HG02759 (cell line): ENCODE measurements around the gene CUL2.
"Not testable (repeated sequence)": the region's sequence is repeated elsewhere in the genome, so short reads cannot be mapped to it uniquely, and the experiment has no call there.

Source experiments
- ATAC-seq: cut with Tn5 transposase; IDR thresholded peaks from one replicate; pipeline ENCODE4 v1.9.1; 2021; ENCODE audit warnings: mild to moderate bottlenecking, moderate library complexity; ENCODE audit not compliant: unreplicated experiment

The CUL2 gene

GRCh38 chr10:34985146-34985545 lies 105.0 kb downstream of the CUL2 start:
- ATAC-seq = no peak

GRCh38 chr10:34981844-34982243 lies 108.3 kb downstream of the CUL2 start:
- no peak for ATAC-seq

DNA sequence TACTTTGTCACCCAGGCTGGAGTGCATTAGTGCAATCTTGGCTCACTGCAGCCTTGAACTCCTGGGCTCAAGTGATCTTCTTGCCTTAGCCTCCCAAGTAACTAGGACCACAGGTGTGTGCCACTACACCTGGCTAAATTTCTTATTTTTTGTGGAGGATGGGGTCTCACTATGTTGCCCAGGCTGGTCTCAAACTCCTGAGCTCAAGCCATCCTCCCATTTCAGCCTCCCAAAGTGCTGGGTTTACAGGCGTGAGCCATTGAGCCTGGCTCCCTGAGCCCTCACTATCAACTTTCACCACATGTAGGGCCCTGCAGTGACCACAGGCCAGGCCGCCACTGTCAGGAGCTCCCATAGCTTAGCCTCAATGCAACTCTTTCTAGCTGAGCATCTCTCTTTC lies 110.2 kb downstream of the CUL2 start:
- no peak for ATAC-seq

DNA sequence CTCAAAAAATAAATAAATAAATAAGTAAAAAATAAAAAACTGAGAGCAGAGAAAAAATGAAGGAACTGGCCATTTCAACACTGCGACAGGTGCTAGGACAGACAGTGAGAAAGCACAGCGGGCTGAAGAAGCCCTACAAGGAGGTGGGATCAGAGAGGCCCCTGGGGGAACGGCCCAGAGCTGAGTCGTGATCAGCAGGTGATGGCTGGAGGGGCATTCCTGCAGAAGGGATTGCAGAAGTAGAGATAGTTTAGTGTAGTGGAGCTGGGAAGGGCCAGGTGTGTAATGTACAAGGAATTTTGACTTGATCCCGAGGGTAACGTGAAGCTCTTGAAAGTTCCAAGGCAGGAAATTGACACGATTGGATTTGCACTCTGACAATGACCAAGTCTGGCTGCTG lies 112.1 kb downstream of the CUL2 start:
- no peak for ATAC-seq

GRCh38 chr10:34976380-34976910 lies 113.7 kb downstream of the CUL2 start:
- ATAC-seq = not testable (repeated sequence)

GRCh38 chr10:34974364-34975065 lies 115.6 kb downstream of the CUL2 start:
- ATAC-seq = not testable (repeated sequence)

DNA sequence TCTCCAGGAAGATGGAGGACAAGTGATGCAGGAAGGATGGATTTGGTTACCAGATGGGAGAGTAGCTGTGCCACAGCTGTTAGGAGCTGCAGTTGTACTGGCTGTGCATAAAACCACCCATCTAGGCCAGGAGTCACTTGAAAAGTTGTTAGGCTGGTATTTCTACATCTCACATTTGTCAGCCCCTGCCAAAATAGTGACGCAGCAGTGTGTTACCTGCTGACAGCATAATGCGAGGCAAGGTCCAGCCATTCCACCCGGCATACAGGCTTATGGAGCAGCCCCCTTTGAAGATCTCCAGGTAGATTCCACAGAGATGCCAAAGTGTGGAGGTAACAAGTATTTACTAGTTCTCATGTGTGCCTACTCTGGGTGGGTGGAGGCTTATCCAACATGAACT lies 116.4 kb downstream of the CUL2 start:
- ATAC-seq = not testable (repeated sequence)

GRCh38 chr10:34973121-34973520 lies 117.0 kb downstream of the CUL2 start:
- not testable (repeated sequence) for ATAC-seq

DNA sequence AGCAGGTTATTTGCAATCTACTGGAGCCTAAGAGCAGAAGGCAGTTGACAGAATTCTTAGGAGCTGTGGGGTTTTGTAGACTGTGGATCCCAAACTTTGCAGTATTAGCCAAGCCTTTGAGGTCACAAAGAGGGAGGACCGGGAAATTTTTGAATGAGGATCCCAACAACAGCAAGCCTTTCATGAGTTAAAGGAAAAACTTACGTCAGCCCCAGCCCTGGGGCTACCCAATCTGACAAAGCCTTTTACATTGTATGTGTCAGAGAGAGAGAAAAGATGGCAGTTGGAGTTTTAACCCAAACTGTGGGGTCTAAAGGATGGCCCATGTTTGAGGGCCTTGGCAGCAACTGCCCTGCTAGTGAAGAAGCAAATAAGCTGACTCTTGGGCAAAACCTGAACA lies 117.5 kb downstream of the CUL2 start:
- not testable (repeated sequence) for ATAC-seq

DNA sequence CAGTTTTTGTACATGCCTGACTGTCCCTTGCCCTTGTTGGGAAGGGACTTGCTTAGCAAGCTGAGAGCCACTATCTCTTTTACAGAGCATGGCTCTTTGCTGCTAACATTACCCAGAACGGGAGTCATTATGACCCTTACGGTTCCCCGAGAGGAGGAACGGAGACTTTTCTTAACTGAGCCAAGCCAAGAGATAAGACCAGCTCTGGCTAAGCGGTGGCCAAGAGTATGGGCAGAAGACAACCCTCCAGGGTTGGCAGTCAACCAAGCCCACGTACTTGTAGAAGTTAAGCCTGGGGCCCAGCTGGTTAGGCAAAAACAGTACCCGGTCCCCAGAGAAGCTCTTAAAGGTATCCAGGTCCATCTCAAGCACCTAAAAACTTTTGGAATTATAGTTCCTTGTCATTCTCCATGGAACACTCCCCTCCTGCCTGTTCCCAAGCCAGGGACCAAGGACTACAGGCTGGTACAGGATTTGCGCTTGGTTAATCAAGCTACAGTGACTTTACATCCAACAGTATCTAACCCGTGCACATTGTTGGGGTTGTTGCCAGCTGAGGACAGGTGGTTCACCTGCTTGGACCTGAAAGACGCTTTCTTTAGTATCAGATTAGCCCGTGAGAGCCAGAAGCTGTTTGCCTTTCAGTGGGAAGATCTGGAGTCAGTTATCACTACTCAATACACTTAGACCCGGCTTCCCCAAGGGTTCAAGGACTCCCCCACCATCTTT lies 118.4 kb downstream of the CUL2 start:
- ATAC-seq = not testable (repeated sequence)

- ATAC-seq = no peak
These were observed 121.0 kb downstream of the CUL2 start for GRCh38 chr10:34969171-34969570.

DNA sequence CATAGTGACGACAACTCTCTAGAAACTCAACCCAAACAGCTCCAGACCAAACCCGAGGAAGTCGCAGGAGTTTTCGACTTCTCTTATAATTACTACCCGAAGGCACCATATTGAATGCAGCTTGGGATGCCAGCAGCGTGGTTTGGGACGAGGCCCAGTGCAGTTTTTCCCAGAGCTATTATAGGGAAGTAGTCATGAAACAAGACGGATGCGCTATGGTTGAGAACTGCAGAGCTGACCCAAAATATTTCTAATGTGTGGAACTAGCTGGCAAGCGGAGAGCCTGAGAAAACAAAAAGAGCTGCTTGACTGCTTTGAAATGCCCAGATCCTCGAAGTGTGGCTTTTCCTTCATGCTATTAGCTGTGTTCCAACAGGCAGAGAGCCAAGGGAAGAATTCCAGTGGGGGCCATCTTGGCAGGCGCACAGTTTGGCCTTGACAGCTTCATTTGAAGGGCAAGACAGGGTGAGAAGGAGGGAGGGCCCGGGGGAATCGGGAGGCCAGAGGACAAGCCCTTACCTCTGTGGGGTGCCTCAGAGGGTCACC lies 122.7 kb downstream of the CUL2 start:
- ATAC-seq = no peak

DNA sequence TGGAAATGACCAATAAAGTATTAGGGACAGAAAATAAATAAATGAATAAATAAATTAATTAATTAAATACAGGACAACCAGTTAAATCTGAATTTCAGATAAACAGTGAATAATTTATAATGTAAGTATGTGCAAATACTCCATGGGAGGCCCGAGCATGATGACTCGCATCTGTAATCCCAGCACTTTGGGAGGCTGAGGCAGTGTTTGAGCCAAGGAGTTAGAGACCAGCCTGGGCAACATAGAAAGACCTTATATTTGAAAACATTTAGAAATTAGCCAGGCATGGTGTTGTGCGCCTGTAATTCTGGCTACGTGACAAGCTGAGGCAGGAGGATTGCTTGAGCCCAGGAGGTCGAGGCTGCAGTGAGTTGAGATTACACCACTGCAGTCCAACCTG lies 123.7 kb downstream of the CUL2 start:
- no peak for ATAC-seq

DNA sequence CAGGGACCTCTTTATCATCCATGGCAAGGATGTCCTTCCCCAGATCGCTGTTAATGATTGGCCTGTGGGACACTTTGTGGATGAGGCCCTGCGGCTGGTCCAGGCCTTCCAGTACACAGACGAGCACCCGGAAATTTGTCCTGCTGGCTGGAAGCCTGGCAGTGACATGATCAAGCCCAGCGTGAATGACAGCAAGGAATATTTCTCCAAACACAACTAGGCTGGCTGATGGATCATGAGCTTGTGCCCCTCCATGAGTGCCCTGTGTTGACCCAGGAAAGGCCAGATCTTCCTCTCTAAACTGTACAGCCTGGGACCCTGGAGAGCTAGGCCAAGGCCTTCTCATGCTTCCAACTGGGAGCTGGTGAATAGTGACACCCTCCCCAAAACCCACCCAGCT lies 124.1 kb downstream of the CUL2 start:
- no peak for ATAC-seq

DNA sequence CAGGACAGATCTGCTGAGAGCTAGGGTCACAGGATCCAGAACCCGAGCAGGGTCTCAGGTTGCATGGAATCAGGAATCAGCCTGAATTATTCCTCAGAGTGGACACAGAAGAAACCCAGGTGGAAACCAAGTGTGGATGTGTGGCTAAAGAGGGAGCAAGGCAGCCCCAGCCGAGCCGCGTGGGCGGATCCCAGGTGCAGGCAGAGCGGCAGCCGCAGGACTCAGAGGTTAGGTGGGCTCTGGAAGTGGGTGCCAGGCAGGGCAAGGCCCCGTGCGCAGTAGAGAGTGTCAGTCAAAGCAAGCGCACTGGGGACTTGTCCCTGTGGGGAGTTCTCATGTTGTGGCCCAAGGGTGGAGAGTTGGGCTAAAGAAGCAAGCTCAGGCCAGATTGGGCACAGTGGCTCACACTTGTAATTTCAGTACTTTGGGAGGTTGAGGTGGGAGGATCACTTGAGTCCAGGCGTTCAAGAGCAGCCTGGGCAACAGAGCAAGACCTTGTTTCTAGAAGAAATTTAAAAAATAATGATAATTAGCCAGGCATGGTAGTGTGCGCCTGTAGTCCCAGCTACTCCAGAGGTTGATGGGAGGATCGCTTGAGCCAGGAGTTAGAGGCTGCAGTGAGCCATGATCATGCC lies 125.9 kb downstream of the CUL2 start:
- ATAC-seq = no peak

GRCh38 chr10:34962866-34963265 lies 127.3 kb downstream of the CUL2 start:
- no peak for ATAC-seq

DNA sequence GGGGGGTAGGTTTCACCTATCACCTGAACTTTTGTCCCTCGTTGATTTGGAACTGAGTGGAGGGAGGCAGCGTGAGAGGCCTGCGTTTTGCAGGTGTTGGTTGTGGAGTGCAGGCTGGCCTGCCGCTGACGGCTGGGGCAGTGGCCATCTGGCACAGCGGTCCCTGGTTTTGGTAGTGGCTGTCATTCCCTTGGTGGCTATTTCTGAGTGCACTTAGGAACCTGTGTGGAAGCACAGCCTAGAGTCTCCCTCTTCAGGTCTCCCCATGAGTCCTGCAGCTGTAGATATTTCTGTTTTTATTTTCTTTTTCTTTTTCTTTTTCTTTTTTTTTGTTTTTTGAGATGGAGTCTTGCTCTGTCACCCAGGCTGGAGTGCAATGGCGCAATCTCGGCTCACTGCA lies 129.2 kb downstream of the CUL2 start:
- no peak for ATAC-seq

- no peak for ATAC-seq
These were observed 130.4 kb downstream of the CUL2 start for GRCh38 chr10:34959786-34960185.

- ATAC-seq = no peak
These were observed 130.8 kb downstream of the CUL2 start for GRCh38 chr10:34959321-34959720.
